Epidermal melanocyte (primary cell): ENCODE measurements around the gene STOML2.

Source experiments
- DNase-seq: peaks from one replicate; pipeline ENCODE4 v3.0.0; 2011; ENCODE audit warnings: low spot score; ENCODE audit not compliant: insufficient read length

Gene STOML2

GRCh38 chr9:35107297-35108290 lies 4.7 kb upstream of the STOML2 start:
- no peak for DNase-seq

- no peak for DNase-seq
Observed at GRCh38 chr9:35106343-35106730, 3.4 kb upstream of the STOML2 start.

GRCh38 chr9:35105571-35106342 lies 2.8 kb upstream of the STOML2 start:
- DNase-seq, result no peak

GRCh38 chr9:35105126-35105525 lies 2.2 kb upstream of the STOML2 start:
- DNase-seq, result no peak

- no peak for DNase-seq
Observed at GRCh38 chr9:35104586-35104985, 1.7 kb upstream of the STOML2 start.

GRCh38 chr9:35103660-35104191 lies 795 bp upstream of the STOML2 start:
- no peak for DNase-seq

GRCh38 chr9:35102465-35102768 lies 514 bp downstream of the STOML2 start:
- DNase-seq, result no peak

- DNase-seq, result no peak
Observed at GRCh38 chr9:35097573-35097972, 5.4 kb downstream of the STOML2 start.

- peak; percentile 84 for DNase-seq
Observed at GRCh38 chr9:35096035-35096849, 6.7 kb downstream of the STOML2 start, which contains the start of gene PIGO. TSS of gene PIGO (minus strand) at chr9:35096591. CDS start at chr9:35095565, 1,026 bp downstream.

- DNase-seq, result no peak
Observed at GRCh38 chr9:35091536-35091935, 11.4 kb downstream of the STOML2 start.

GRCh38 chr9:35089434-35089833 lies 13.5 kb downstream of the STOML2 start:
- DNase-seq, result no peak

- no peak for DNase-seq
Observed at GRCh38 chr9:35085078-35085477, 17.9 kb downstream of the STOML2 start.

- DNase-seq, result peak; percentile 93
Observed at GRCh38 chr9:35079426-35080341, 23.2 kb downstream of the STOML2 start, which contains the start of gene FANCG. TSS of gene FANCG (minus strand) at chr9:35079942. CDS start at chr9:35079524, 418 bp downstream.

GRCh38 chr9:35079041-35079425 lies 23.9 kb downstream of the STOML2 start:
- no peak for DNase-seq

- DNase-seq, result no peak
Observed at GRCh38 chr9:35078066-35078465, 24.9 kb downstream of the STOML2 start.

GRCh38 chr9:35076848-35077247 lies 26.1 kb downstream of the STOML2 start:
- DNase-seq, result no peak

GRCh38 chr9:35075358-35075757 lies 27.6 kb downstream of the STOML2 start:
- no peak for DNase-seq

- DNase-seq, result no peak
Observed at GRCh38 chr9:35074791-35075190, 28.1 kb downstream of the STOML2 start.

- no peak for DNase-seq
Observed at GRCh38 chr9:35074141-35074540, 28.8 kb downstream of the STOML2 start.

- DNase-seq, result no peak
Observed at GRCh38 chr9:35073279-35073612, 29.7 kb downstream of the STOML2 start.
